ENCODE data around the gene KIF1A.

DNA sequence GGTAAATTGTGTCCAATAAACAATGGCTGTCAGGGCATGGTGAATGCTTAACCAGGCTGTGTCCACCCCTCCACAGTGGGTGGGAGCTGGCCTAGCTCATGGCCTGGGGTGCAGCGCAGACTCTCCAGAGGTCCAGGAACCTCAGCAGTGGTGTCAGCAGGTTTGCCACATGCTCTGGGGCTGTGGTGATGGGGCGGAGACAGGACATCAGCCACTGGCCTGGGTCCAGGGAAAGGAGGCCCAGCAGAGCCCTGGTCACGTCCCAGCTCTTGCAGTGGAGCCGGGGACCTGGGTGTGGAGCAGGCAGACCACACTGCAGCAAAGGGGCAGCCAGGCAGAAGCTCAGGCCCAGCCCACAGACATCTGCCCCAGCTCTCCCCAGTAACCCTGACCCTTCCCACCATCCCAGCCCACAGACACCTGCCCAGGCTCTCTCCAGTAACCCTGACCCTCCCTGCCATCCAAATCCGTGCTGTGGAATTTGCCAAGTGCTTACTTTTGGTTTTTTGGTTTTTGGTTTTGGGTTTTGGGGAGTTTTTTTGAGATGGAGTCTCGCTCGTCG, 13.8 kb upstream of the KIF1A start:
- TF ChIP-seq POLR2A (IDR thresholded peaks at IDR 0.05; ENCODE audit: low read depth) (no peak), POLR2AphosphoS5 (IDR thresholded peaks at IDR 0.05) (no peak), CTCF (IDR thresholded peaks at IDR 0.05) (no peak)
